Breast epithelium (tissue), 4 donors: ENCODE measurements around the gene KHDRBS1. TPM values are rescaled to one million over a fixed set of nuclear protein-coding genes. Genes with fewer than 3 reads are reported as not detected.

ENCODE experiments used
- DNase-seq, 2 donors: peaks; one replicate each; pipeline ENCODE4 v3.0.0-alpha.2; 2019; ENCODE audit warnings: low spot score in 2 of 2
- H3K27ac ChIP-seq, 2 donors: fragments of 200-600 bp; sonication (generic) in 1 of 2; one replicate each; pipeline ENCODE4 v1.5.1; 2016 to 2019; ENCODE audit warnings: mild to moderate bottlenecking in 1 of 2
- H3K27me3 ChIP-seq, 2 donors: fragments of 200-600 bp; sonication (generic) in 1 of 2; one replicate each; pipeline versions ENCODE4 v1.5.1 to v1.6.0; 2017 to 2019; ENCODE audit warnings: control low read depth in 1 of 2, mild to moderate bottlenecking in 1 of 2
- H3K36me3 ChIP-seq: fragments of 200-600 bp; one replicate; pipeline ENCODE4 v1.5.1; 2019
- H3K4me1 ChIP-seq, 2 donors: fragments of 200-600 bp; sonication (generic); one replicate each; pipeline ENCODE4 v1.5.1; 2016 to 2019; ENCODE audit warnings: control low read depth in 1 of 2
- H3K4me3 ChIP-seq, 3 donors: fragments of 200-600 bp; sonication (generic); 1 replicate in 2 of 3; 2 replicates in 1 of 3; pipeline ENCODE4 v1.5.1; 2016 to 2019; ENCODE audit warnings: mild to moderate bottlenecking in 3 of 3, moderate library complexity in 2 of 3
- H3K9me3 ChIP-seq, 2 donors: fragments of 200-600 bp; sonication (generic) in 1 of 2; one replicate each; pipeline ENCODE4 v1.5.1; 2016 to 2019; ENCODE audit warnings: control low read depth in 1 of 2
- POLR2A ChIP-seq: fragments of 450-650 bp; IDR thresholded peaks from one replicate; pipeline ENCODE4 v1.6.1; 2016; ENCODE audit warnings: antibody characterized with exemption, mild to moderate bottlenecking, moderate library complexity
- POLR2AphosphoS5 ChIP-seq, 3 donors: sonication (generic); formaldehyde crosslinking; IDR thresholded peaks; one replicate each; pipeline ENCODE4 v1.6.1; 2017; ENCODE audit warnings: antibody characterized with exemption in 3 of 3
- intact Hi-C: fragments of 100-400 bp; cut with DNase I; formaldehyde crosslinking; loops from one replicate; pipeline ENCODE4 v1.15.1; 2023; ENCODE audit warnings: low total_unique reads
- total RNA-seq, 3 donors: library from RNA; depleted of rRNA; stranded (reverse); fragments of >200 nt; gene quantifications; one replicate each; pipeline ENCODE4 v1.1.0, GENCODE V29; 2016
- TF ChIP-seq, protein P1 (sequence below), 3 donors: fragments of 450-650 bp; IDR thresholded peaks; one replicate each; pipeline ENCODE4 v1.5.1; 2016 to 2017; ENCODE audit warnings: antibody characterized with exemption in 3 of 3, mild to moderate bottlenecking in 3 of 3, moderate library complexity in 3 of 3

The KHDRBS1 gene
- total RNA-seq, 3 donors from 2014 or later: 58.2 to 78.7 (median 66.9) TPM

DNA sequence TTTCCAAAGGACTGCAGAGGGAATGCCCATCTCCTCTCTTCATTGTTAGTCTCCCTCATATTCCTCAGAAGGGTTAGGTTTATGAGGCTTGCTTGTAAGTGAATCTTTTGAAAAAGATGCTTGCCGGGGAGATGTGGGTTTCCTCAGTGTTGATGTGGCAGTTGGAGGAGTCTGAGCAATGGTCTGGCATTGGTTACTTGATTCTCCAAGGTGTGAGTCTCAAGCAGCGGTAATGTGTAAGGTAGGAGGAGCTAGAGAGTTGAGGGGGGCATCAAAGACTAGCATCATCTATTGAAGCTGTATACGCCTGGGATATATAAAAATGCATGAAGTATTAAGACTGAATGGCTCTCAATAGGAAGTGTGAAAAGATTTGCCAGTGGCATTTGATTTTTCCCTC lies 21.5 kb downstream of the KHDRBS1 start:
- intact Hi-C loops: no loop called here
- no peak for DNase-seq
- TF ChIP-seq POLR2AphosphoS5 (IDR thresholded peaks at IDR 0.05): no peak
- TF ChIP-seq, protein P1, sequence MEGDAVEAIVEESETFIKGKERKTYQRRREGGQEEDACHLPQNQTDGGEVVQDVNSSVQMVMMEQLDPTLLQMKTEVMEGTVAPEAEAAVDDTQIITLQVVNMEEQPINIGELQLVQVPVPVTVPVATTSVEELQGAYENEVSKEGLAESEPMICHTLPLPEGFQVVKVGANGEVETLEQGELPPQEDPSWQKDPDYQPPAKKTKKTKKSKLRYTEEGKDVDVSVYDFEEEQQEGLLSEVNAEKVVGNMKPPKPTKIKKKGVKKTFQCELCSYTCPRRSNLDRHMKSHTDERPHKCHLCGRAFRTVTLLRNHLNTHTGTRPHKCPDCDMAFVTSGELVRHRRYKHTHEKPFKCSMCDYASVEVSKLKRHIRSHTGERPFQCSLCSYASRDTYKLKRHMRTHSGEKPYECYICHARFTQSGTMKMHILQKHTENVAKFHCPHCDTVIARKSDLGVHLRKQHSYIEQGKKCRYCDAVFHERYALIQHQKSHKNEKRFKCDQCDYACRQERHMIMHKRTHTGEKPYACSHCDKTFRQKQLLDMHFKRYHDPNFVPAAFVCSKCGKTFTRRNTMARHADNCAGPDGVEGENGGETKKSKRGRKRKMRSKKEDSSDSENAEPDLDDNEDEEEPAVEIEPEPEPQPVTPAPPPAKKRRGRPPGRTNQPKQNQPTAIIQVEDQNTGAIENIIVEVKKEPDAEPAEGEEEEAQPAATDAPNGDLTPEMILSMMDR (IDR thresholded peaks at IDR 0.05): no peak
- no peak for TF ChIP-seq POLR2A
- Histone ChIP-seq H3K36me3 (peaks cover 6% of the 10 kb centered on the region), H3K4me1 (no peaks in the 10 kb centered on the region), H3K27ac (no peak overlapping the region), H3K4me3 (no peak overlapping the region), H3K9me3 (no peaks in the 10 kb centered on the region), H3K27me3 (no peaks in the 10 kb centered on the region)

DNA sequence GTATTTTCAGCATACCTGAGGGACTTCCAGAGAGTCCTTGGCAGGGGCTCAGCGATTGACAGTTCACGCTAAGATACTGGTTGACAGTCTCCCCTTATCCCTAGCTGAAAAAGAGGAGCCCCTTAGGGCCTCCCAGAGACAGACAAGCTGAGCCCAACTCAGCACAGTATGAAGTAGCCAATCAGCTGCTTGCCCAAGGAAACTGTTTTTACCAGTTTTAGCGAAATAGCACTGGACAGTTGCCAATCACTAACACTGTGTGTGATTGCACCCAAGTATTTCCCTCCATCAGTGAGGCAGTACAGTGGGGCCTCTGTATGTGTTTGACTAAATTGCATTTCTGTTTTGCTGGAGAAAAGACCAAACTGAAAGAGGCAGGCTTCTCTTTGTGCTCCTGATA lies 27.0 kb downstream of the KHDRBS1 start:
- intact Hi-C loops: no loop called here
- no peak for DNase-seq
- Histone ChIP-seq H3K9me3 (no peaks in the 10 kb centered on the region), H3K36me3 (peaks cover 6% of the 10 kb centered on the region), H3K4me1 (no peaks in the 10 kb centered on the region), H3K27me3 (no peaks in the 10 kb centered on the region), H3K4me3 (no peak overlapping the region), H3K27ac (no peak overlapping the region)
- TF ChIP-seq POLR2AphosphoS5 (IDR thresholded peaks at IDR 0.05) (no peak), POLR2A (no peak)
- TF ChIP-seq, protein P1 (IDR thresholded peaks at IDR 0.05): no peak

DNA sequence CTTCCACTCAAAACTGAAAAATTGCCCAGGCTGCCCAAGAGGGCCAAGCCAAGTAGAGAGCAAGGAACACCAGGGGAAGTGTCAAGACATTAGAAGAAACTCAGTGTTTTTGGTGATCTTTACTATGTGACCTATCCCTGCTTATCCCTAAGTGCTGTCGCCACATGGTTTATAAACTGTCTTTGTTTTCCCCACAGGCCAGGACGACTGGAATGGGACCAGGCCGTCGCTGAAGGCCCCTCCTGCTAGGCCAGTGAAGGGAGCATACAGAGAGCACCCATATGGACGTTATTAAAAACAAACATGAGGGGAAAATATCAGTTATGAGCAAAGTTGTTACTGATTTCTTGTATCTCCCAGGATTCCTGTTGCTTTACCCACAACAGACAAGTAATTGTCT lies 28.7 kb downstream of the KHDRBS1 start:
- no peak overlapping the region for H3K27ac ChIP-seq
- TF ChIP-seq, protein P1 (IDR thresholded peaks at IDR 0.05): no peak
- TF ChIP-seq POLR2AphosphoS5 (IDR thresholded peaks at IDR 0.05): no peak
- no peak for TF ChIP-seq POLR2A
- intact Hi-C loops: no loop called here
- H3K27me3 ChIP-seq: no peaks in the 10 kb centered on the region
- H3K9me3 ChIP-seq: no peaks in the 10 kb centered on the region
- peaks cover 6% of the 10 kb centered on the region for H3K36me3 ChIP-seq
- H3K4me3 ChIP-seq: no peak overlapping the region
- no peaks in the 10 kb centered on the region for H3K4me1 ChIP-seq
- DNase-seq: no peak

DNA sequence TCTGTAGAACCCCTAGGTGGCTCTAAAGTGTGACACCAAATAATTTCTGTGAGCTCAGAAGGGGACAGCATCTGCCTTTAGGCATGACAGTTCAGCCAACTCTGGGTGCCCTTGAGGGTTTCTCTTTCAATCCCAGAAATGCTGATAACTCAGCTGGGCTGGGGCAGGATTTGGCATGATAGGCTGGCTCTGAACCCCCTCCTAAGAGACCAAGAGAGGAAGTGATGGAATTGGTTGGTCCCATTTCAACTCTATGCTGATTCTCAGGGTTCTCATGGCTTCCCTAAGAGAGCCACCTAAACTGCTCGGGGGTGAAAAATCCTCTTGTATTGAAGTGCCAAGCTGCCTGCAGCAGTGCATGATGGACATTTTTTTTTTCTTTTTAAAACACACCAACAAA lies 30.6 kb downstream of the KHDRBS1 start:
- no peak for DNase-seq
- Histone ChIP-seq H3K4me1 (no peaks in the 10 kb centered on the region), H3K27ac (no peak overlapping the region), H3K27me3 (no peaks in the 10 kb centered on the region), H3K4me3 (no peak overlapping the region), H3K9me3 (no peaks in the 10 kb centered on the region), H3K36me3 (no peaks in the 10 kb centered on the region)
- intact Hi-C loops: no loop called here
- TF ChIP-seq POLR2A (no peak), POLR2AphosphoS5 (IDR thresholded peaks at IDR 0.05) (no peak)
- TF ChIP-seq, protein P1 (IDR thresholded peaks at IDR 0.05): no peak

DNA sequence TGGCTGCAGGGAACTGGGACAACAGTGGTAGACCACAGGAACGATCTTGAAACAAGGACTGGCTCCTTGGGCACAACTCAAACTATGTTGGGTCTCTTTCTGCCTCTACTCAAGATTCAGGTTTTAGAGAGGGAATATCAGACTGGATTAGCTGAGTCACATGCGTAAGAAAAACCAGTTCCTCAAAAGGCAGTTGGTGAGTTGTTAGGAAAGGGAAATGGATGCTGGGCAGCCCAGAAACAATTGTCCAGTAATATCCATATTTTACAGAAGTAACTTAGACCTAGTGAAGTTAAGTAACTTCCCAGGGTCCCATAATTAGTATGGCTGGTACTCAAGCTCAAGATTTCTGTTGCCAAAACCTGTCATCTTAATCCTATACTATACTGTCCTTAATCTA lies 32.1 kb downstream of the KHDRBS1 start:
- DNase-seq: no peak
- H3K9me3 ChIP-seq: no peaks in the 10 kb centered on the region
- H3K4me1 ChIP-seq: no peaks in the 10 kb centered on the region
- no peak overlapping the region for H3K4me3 ChIP-seq
- H3K27ac ChIP-seq: no peak overlapping the region
- no peak for TF ChIP-seq POLR2AphosphoS5 (IDR thresholded peaks at IDR 0.05)
- TF ChIP-seq, protein P1 (IDR thresholded peaks at IDR 0.05): no peak
- no peak for TF ChIP-seq POLR2A
- no peaks in the 10 kb centered on the region for H3K27me3 ChIP-seq
- no peaks in the 10 kb centered on the region for H3K36me3 ChIP-seq
- intact Hi-C loops: no loop called here
